ENCODE results near the gene ARIH2.

Gene ARIH2

DNA sequence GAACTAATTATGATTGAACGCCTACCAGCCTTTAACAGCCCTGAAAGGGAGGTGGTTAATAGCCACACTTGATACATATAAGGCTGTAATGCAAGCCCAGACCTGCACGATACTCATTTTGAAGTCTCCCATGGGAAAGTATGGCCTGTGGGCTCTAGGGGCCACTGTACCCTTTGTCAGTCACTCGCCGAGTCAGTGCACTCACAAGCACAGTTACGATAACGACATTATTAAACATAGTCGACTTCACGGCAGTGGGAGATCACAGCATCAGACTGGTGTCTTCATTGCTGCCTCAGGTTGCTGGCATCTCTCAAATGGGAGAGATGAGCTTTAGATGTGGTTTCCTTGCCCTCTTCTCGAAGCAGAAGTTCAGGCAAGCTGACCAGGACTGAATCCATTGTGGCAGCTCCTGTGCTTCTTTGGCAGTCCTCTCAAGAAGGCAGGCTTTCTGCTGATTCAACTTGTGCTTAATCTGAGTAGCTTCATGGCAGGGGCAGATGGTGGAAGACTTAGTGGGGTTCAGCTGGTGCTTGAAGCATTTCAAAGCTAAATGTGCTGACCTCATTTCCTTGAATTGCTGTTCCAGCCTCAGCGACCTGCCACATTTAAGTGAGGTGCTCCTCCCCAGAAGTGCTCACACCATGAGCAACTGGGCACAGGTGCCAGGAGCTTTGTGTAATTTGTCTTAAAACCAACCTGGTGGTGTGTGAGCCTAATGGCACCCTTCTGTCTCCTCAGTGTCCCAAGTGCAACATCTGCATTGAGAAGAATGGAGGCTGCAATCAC is 55.6 kb downstream of the ARIH2 start:
- DNase-seq (ENCODE audit: low spot score) = no peak

DNA sequence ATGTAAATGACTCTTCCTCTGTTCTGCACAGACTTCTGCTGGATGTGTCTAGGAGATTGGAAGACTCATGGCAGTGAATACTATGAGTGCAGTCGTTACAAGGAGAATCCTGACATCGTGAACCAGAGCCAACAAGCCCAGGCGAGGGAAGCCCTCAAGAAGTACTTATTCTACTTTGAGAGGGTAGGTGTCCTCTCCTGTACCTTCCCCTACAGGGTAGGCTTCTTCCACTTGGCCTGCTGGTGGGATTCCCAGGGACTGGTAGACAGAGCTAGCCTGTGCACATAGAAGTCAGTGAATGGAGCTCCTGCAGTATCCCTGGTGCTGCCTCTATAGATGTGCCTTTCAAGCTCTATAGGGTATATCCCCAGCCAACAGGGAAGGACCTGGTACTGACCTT is 60.8 kb downstream of the ARIH2 start:
- no peak for DNase-seq (ENCODE audit: low spot score)

DNA sequence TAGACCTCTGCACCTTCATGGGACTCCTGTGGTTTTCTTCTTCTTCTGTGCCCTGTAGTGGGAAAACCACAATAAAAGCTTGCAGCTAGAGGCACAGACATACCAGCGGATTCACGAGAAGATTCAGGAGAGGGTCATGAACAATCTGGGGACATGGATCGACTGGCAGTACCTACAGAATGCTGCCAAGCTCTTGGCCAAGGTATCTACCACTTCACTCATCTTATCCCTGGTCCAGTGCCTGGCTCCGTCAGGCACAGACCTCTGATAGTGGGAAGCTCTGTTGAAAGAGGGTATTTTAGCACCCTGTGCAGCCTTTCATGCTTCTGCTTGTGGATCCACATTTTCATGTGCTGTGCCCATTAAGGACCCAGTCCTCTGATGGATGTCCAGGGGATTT is 61.7 kb downstream of the ARIH2 start:
- DNase-seq (ENCODE audit: low spot score) = no peak

DNA sequence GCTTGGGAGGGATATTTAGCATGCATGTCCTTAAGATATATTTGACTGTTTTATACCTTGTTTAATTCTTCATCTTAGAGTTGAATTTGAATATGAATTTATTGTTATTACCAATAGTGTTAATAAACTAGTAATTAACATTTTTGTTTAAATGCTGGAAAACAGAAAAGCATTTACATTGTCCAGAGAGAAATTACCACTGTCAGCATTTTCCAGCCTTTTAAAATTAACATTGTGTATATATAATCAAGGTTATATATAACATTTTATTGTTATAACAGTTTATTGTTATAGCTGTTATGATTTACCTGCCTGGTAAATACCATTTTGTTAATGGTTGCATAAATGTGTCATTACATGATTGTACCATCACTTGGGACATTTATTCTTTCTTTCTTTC is 63.4 kb downstream of the ARIH2 start:
- no peak for DNase-seq (ENCODE audit: low spot score)

DNA sequence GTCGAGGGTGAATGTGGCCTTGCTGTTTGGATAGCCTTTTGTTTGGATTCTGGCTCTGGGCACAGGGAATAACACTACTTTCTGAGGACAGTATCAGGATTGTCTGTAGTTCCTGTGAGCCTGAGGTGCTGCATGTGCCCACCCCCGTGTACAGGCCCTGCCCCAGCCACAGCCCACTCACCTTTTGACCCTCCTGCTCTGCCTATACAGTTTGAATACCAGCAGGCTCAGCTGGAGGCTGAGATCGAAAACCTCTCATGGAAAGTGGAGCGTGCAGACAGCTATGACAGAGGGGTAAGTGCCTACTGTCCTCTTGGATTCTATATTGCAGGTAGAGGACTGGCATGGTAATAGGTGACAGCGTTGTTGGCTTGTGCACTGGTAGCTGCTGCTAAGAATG is 64.0 kb downstream of the ARIH2 start:
- no peak for DNase-seq (ENCODE audit: low spot score)

DNA sequence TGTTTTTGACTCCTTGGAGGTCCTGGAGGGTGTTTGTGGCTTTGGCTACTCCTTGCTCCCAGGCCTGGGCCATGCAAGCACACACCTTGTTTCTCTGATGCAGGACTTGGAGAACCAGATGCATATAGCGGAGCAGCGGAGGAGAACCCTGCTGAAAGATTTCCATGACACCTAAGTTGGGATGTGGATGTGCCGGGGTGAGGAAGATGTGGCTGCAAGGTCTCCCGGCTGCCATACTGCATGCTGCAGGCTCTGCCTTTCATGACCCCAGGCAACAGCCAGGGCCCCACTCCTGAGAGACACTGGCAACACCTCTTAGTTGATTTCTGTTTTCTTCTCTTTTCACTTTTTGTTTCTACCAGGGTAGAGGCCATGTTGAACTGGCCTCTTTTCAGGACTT is 64.5 kb downstream of the ARIH2 start:
- no peak for DNase-seq (ENCODE audit: low spot score)

DNA sequence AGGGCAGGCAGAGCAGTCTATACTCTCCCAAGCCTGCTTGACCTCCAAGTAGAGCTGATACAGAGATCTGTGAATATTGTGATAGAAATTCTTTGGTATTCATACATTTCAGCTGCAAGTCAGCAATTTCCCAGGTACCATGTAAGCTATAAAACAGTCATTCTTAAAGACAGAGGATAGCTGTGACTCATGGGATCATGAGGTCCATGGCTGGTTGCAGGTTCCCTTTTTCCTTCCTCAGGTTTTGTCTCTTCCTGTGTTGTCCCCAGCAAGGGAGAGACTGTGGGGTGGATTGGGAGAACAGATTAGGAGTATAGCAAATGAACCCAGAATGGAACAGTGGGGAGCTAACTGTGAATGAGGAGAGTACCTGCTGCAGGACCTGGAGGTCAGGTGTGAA is 66.0 kb downstream of the ARIH2 start:
- DNase-seq (ENCODE audit: low spot score) = no peak

DNA sequence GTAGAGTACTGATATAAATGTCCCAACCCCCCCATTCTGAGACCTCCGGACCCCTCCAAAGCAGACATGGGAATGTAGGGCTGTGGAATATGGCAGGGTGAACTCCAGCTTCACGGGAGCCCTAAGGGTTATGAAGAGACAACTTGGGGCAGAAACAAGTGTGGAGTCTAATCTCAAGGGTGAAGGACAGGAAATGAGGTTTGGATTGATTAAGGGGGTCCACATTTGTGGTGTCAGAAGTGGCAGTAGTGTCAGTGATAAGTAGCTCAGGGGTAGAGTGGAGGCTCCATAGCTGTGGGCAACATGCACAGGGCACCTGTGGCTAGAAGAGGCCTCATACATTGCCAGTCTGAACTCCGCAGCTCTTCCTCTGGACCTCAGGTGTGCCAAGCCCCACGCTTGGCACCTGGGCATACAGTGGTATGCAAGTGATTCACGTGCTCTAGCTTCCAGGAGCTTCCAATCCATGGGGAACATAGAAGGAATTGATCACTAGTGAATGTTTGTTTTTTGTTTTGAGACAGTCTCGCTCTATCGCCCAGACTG is 67.3 kb downstream of the ARIH2 start:
- DNase-seq (ENCODE audit: low spot score) = no peak

DNA sequence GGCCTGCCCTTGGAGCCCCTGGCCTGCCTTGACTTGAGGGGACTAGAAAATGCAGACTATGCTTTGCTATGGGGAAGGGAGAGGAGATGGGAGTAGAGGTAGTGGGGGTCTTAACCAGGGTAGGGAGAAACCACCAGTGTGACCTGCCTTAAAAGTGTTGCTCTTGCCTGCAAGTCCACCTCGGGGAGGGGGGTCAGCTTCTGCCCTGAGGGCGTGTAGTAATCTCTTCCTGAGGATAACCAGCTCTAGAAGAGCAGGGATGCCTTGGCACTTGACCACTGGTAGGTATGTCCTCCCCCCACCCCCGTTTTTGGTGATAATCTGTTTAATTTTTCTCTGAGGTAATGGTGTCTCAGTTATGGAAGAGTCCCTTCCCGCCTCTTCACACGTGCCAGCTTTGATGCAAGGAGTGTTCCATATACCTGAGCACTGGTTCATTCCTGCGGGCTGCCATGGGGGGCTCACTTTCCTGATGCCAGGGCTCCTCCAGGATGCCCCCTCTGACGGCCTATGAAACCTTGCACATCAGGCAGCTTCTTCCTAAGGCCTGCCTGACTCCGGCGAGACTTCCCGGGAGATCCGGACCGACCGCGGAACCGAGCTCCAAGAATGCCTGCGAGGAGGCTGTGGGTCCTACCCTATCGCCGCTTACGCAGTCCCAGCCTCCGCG is 70.6 kb downstream of the ARIH2 start:
- no peak for DNase-seq (ENCODE audit: low spot score)

DNA sequence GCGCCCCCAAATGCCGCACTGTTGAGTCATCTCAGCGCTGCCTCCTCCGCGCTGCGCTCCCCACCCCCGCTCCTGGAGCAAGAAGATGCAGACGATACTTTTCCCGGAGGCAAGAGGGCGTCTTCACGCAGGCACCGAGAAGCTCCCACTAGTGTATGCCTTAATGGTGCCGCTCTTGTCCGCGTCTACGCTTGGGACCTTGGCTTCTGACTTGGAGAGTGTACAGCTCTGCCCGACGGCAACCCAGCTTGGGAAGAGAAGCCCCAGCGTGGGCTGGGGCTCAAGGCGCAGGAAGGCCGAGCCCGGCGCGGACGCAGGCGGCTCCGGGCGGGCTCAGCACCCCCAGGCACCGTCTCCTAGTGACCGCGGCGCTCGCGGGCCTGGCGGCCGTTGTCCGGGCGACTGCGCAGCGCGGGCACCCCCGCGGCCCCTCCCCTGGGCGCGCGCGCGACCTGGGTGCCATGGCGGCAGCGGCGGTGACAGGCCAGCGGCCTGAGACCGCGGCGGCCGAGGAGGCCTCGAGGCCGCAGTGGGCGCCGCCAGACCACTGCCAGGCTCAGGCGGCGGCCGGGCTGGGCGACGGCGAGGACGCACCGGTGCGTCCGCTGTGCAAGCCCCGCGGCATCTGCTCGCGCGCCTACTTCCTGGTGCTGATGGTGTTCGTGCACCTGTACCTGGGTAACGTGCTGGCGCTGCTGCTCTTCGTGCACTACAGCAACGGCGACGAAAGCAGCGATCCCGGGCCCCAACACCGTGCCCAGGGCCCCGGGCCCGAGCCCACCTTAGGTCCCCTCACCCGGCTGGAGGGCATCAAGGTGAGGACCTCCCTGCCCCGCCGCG is 71.4 kb downstream of the ARIH2 start, which contains the start of gene P4HTM:
Gene P4HTM, plus strand, starts transcription at position 446 of the 840 bp plus-strand sequence. Its CDS starts 16 bp downstream, at position 462.
- peak; percentile 90 for DNase-seq (ENCODE audit: low spot score)

DNA sequence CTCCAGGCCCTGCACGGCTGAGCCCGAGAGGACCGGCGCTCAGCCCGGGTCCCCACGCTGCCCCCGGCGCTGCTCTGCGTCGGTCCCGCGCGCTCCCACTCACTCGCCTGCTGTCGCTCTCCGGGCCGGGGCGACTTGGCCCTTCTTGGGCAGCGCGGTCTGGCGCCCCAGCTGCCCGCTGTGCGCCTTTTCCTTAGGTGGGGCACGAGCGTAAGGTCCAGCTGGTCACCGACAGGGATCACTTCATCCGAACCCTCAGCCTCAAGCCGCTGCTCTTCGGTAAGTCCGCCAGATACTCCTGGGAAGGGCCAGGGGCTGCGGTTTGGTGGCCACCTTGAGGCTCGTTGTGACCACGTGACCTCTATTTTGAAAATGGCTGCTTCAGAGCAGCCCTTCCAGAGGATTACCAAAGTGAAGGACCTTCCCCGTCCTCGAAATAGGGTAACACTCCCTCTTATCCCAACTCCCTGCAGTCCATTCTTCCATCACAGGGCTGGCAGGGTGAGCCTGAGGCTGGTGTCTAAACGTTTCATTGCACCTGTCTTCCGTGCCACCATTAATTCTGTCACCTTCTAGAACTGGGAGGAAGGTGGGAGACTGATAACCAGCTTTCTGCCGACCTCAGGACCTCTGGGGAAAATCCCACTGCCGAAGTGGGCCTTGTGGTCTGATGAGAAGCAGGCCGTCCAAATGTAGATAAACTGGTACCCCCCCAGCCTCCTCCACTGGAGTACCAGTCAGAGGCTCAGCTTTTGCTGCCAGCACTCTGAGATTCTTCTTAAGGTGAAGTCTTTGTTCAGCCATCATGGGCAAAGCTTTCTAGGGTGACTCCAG is 72.2 kb downstream of the ARIH2 start:
- peak; percentile 38 for DNase-seq (ENCODE audit: low spot score)

DNA sequence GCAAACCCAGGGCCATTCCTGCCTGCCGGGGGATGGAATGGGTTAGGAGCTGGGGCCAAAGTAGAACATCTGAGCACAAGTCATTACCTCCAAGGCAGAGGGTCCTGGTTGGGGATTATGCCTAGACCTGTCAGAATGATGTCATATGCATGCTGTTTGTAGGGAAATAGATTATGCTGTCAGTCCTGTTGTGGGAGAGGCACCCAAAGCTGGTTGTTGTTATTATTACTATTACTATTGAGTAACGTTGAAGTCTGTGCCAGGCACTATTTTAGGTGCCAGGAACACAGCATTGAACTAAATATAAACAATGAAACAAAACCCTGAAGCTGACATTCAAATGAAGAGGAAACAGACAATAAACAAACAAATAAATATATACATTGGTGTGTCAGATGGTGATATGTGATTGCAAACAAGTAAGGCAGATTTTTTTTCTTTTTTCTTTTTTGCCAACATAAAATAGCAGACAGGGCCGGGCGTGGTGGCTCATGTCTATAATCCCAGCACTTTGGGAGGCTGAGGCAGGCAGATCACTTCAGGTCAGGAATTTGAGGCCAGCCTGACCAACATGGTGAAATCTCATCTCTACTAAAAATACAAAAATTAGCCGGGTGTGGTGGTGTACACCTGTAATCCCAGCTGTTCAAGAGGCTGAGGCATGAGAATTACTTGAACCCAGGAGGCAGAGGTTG is 73.4 kb downstream of the ARIH2 start:
- DNase-seq (ENCODE audit: low spot score) = no peak

DNA sequence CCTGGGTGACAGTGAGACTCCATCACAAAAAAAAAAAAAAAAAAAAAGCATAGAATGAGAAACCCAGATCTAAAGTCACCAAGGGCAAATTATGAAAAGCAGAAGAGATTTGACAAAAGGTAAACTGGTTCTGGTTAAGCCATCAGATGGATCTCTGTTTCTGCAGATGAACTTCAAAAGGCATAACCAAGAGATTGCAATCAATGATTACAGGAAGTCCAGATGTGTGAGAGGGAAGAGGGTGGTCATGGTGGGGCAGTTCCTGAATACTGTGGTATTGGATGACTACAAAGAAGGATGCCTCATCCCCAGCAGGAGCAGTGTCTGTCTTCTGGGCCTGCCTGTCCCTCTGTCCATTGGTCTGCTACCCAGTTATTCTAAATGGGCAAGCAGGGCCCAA is 75.2 kb downstream of the ARIH2 start:
- no peak for DNase-seq (ENCODE audit: low spot score)

DNA sequence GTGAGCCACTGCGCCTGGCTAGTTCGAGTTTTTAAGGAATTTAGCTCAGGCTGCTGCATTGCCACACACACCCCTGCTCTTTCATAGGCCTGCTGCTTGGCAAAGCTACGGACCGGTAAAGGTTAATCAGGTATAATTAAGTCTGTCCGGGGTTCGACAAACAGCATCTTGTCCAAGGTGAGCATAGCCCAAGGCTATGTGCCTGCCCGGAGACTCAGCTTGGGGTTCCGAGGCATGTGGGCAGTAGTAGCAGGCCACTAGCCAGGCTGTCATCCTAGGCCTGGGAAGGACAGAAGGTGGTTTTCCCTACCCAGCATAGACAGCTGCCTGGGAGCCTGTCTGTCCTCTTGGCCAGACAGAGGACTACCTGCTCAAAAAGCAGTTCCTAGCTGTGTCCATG is 78.0 kb downstream of the ARIH2 start:
- DNase-seq (ENCODE audit: low spot score) = no peak

DNA sequence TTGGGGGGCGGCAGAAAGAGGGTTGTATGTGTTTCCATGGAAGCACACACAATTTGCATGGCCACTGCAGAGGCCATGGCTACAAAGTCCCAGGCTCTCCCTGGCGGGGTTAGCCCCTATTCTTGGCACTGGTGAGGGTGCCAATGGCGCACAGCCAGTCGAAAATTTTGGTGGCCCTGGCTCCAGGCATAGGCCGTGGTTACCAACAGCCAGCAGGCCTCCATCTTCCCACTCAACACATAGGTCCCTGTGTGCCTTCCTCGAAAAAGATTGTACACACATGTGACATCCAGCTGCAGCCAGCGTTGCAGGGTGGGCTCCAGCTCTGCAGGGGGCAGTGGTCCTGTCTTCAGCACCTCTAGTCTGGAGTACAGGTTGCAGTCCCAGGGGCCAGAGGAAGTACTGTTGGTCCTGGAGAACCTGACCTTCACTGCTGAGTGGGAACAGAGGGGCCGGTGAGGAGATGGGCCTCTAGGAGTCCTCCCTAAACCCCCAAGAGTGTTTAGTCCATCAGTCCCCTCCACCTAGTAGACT is 78.5 kb downstream of the ARIH2 start:
- DNase-seq (ENCODE audit: low spot score) = no peak

DNA sequence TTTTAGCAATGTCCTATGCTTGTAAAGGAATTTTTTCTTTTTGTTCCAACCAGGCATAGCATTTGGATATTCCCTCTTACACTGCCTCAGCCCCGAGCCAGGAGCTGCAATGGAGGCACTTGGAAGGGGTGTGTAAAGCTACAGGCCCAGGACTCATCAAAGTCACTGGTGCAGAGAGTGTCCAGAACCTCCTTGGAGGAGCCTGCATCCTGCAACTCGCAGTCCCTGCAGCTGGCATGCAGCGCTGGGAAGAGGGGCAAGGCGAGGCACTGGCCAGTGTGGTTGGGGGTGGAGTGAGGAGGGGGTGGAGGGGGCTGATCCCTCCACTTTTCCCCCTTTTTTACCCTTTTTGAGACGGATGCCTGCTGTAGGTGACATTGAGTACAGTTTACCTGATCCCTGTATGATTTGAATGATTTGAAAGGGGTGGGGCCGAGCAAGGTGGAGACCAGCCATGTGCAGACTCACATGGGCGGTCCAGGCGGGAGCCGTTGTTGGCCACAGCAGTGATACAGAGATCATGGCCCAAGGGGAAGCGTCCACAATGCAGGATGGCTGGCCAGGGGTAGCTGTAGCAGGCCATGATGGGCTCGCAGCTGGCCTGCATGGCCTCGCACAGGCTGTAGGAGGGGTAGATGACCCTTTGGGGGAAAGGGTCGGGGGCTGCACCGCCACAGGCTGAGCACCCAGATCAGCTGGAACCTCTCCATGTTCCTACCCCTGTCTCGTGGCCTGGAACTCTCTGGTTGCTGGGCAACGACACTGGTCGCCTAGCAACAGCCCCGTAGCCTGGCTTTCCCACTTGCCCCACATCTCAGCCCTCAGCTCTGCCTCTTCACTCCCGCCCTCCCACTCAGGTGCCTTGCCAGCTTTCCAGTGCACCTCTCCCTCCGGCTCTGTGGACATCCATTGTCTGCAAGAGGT is 79.3 kb downstream of the ARIH2 start:
- DNase-seq (ENCODE audit: low spot score) = no peak

DNA sequence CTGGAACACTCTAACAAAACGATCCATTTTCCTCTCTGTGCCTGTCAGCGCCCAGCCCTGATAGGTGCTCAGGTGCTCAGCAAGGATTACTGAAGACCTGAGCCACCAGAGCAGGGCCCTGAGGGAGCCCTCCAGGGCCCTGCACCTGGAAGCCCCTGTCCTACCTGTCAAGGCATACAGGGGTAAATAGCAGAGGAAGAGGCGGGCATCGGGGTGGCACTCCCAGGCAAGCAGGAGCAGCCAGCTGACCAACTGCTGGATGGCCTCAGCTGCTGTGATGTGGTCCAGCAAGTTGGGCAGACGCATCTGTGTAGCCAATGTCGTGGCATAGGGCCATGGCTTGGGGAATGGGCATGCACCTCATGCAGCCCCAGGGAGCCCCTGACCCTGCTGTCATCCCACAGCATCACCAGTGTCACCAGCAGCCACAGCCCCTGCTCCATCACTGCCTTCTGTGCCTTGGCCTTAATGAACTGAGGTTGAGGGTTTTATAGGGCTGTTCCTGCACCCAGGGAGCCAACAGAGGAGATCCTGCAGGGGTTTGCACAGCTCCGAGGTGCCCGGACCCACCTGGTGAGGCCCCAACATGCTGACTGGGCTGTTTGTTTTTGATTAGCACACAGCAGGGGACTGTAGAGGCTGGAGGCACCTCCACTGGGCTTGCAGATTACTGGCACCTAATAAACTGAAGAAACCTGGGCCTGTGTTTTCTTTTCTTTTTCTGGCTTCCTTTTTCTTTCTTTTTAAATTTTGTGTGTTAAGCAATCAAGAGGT is 80.6 kb downstream of the ARIH2 start:
- DNase-seq (ENCODE audit: low spot score) = no peak

DNA sequence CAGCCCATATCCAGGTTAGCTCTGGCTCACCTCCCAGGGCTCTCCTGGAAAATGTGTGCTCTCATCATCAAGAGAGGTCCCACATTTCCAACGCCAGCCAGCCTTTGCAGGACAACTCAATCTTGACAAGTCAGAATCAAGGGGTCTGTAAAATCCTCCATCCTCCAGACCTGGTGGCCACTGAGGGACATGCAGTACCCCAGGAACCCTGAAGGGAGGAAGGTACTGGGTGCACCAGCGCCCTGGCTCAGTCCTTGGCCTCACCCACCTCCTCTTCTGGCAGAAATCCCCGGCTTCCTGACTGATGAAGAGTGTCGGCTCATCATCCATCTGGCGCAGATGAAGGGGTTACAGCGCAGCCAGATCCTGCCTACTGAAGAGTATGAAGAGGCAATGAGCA is 82.5 kb downstream of the ARIH2 start:
- DNase-seq (ENCODE audit: low spot score) = no peak
